Airway epithelial cell (primary cell): Measurements from ENCODE around the gene AQP11. TPM values are rescaled to one million over a fixed set of nuclear protein-coding genes. Genes with fewer than 3 reads are reported as not detected.

Source experiments
- total RNA-seq: library from RNA; depleted of rRNA; stranded (reverse); fragments of >200 nt; gene quantifications from 2 replicates; pipeline ENCODE4 v1.2.3, GENCODE V29; 2015

Gene AQP11, protein sequence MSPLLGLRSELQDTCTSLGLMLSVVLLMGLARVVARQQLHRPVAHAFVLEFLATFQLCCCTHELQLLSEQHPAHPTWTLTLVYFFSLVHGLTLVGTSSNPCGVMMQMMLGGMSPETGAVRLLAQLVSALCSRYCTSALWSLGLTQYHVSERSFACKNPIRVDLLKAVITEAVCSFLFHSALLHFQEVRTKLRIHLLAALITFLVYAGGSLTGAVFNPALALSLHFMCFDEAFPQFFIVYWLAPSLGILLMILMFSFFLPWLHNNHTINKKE
- total RNA-seq: 0.05 TPM in 1 of 2 replicates, not detected in the other

GRCh38 chr11:77589521-77590193 is at the start of gene AQP11:
Gene AQP11 (plus strand): TSS chr11:77589953. CDS start chr11:77589993, 40 bp downstream.

DNA sequence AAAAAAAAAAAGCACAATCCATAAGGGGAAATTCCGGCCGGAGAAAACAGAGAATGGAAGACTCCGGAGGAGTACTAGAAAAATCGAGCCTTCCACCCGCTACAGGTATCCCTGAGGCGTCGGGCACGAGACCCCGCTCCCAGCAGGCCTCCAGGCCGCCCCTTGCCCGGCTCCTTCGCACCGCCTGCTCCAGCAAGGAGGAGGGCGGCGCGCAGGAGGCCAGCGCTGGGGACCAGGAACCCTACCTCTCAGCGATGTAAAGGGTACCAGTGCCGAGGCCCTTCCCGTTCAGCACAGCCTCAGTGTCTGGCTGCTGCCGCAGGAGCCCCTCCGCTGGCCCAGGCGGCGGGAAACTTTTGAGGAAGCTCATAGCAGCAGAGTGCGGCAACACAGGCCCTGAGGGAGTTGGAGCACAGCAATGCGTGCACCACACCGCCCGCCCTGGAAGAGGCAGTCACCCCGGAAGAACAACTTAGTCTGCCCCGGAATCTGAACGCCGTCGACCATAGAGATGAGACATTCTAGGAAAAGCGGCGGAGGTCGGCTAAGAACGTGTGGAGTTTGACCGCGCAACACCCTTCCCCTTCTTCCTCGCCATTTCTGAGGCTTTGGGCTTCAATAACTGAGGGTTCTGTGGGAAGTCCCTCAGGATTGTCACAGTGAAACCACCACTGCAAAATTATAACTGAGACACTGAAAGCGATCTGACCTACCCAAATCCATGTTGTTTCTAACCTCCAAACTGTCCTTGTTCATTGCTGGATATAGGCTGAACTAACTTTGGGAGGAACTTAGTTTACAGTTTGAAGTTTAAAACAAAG is 47.8 kb downstream of the AQP11 start, which contains the start of gene CLNS1A:
TSS of gene CLNS1A (minus strand) at position 450 of the 821 bp plus-strand sequence. CDS start at position 370, 80 bp downstream.

Other genes starting within 250 kb of the AQP11 start
- gene PAK1, start 115.9 kb upstream of the AQP11 start, total RNA-seq: 38.6 and 42.2 TPM in 2 replicates
- gene CLNS1A, start 47.8 kb downstream of the AQP11 start, total RNA-seq: 130 and 148 TPM in 2 replicates
- gene RSF1, start 230.8 kb downstream of the AQP11 start, total RNA-seq: 16.3 and 40.6 TPM in 2 replicates
- gene AAMDC, start 231.2 kb downstream of the AQP11 start, total RNA-seq: 10.3 and 16.3 TPM in 2 replicates